Right lobe of liver (tissue), 4 donors: Measurements from ENCODE around the gene KCNQ1.

Experiments
- CTCF ChIP-seq, 4 donors: fragments of 200-600 bp in 3 of 4; fragments of 450-650 bp in 1 of 4; IDR thresholded peaks; one replicate each; pipeline versions ENCODE4 v1.5.1 to v1.8.0; 2016 to 2022; ENCODE audit warnings: antibody characterized with exemption in 4 of 4, mild to moderate bottlenecking in 2 of 4
- POLR2A ChIP-seq: fragments of 450-650 bp; IDR thresholded peaks from one replicate; pipeline ENCODE4 v1.6.1; 2017; ENCODE audit warnings: antibody characterized with exemption, mild to moderate bottlenecking
- donor health status: DM: no; HTN: no; CAD: no.
- donor health status: DM: no; HTN: no; CAD: no.
- donor health status: DM: no; HTN: yes; CAD: no.

- TF ChIP-seq POLR2A (no peak), CTCF (IDR thresholded peaks at IDR 0.05) (no peak)
Measured at GRCh38 chr11:2576111-2576510, 131.3 kb downstream of the KCNQ1 start.
